GM20000 (cell line): ENCODE data around the gene HAUS2.
A peak's percentile ranks its signal among the peaks of the same experiment; 100 is the strongest.
"Not testable (repeated sequence)": the region's sequence is repeated elsewhere in the genome, so short reads cannot be mapped to it uniquely, and the experiment has no call there.

ENCODE experiments used
- DNase-seq: peaks from one replicate; pipeline ENCODE4 v3.0.0; 2012; ENCODE audit warnings: low spot score
- CTCF ChIP-seq: IDR thresholded peaks from 2 replicates; pipeline ENCODE4 v1.5.1; 2012; ENCODE audit warnings: mild to moderate bottlenecking, control low read depth; ENCODE audit errors: extremely low read depth, missing control alignments

Gene HAUS2

GRCh38 chr15:42591238-42591934 is 42.7 kb downstream of the HAUS2 start:
- TF ChIP-seq CTCF = peak; percentile 10
- DNase-seq = no peak

DNA sequence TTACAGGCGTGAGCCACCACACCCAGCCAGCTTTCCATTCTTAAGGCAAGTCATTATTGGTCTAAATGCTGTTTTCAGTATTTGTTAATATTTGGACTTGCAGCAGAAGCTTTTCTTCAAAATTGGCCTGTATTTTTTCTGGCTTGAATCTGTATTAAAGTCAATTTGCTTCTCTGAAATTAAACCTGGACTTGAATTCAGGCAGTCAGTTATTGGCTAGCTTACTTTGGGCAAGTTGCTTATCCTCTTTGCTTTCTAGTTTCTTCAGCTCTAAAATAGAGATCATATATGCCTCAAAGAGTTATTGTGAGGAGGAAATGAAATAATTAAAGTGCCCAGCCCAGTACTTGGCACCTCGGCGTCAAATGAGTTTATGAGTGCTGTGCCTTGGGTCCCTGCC is 44.1 kb downstream of the HAUS2 start:
- no peak for TF ChIP-seq CTCF
- DNase-seq = no peak

GRCh38 chr15:42593143-42593542 is 44.5 kb downstream of the HAUS2 start:
- DNase-seq = no peak
- TF ChIP-seq CTCF = no peak

- DNase-seq = no peak
- TF ChIP-seq CTCF = no peak
These were observed 45.5 kb downstream of the HAUS2 start for GRCh38 chr15:42594095-42594494.

DNA sequence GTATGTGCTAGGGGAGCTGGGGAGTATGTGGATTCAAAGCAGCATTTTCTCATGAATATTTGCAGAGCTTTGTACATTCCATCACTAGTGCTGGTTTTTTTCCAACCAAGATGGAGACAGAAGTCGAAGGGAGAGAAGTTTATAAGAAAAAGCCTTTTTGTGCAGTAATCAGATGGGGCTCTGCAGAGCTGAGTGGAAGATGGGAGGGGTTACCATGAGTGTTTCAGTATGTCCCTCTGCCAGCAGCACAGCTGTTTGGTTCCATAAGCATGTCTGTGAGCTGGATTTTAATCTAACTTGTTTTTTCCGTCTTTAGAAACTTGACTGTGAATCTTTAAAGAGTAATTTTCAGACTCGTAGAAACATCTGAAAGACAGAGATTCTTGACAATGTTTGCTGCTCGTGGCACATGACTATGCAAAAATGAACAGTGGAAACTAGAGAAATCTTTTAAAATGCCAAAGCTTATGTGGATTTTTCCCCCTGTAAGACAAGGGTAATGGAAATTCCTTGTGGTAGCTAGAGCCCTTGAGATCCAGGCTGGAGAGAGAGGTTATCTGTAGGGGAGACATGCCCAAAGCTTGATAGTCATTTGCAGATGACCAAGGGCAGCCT is 47.1 kb downstream of the HAUS2 start:
- DNase-seq = no peak
- no peak for TF ChIP-seq CTCF

- not testable (repeated sequence) for DNase-seq
These were observed 52.7 kb downstream of the HAUS2 start for GRCh38 chr15:42601316-42601715.

GRCh38 chr15:42602501-42602900 is 53.9 kb downstream of the HAUS2 start:
- DNase-seq = no peak
- TF ChIP-seq CTCF = no peak

- TF ChIP-seq CTCF = no peak
- no peak for DNase-seq
These were observed 55.3 kb downstream of the HAUS2 start for GRCh38 chr15:42603978-42604377.
